Inferior parietal cortex (tissue), 1 donor: Measurements from ENCODE around the gene TNFRSF18.
A peak's percentile ranks its signal among the peaks of the same experiment; 100 is the strongest.

Source experiments
- DNase-seq: peaks from one replicate; pipeline ENCODE4 v3.0.0-alpha.2; 2016; ENCODE audit errors: extremely low spot score

TNFRSF18 gene

GRCh38 chr1:1228596-1229321 is 22.4 kb upstream of the TNFRSF18 start:
- no peak for DNase-seq

- DNase-seq: no peak
Measured at GRCh38 chr1:1228187-1228586, 21.8 kb upstream of the TNFRSF18 start.

DNA sequence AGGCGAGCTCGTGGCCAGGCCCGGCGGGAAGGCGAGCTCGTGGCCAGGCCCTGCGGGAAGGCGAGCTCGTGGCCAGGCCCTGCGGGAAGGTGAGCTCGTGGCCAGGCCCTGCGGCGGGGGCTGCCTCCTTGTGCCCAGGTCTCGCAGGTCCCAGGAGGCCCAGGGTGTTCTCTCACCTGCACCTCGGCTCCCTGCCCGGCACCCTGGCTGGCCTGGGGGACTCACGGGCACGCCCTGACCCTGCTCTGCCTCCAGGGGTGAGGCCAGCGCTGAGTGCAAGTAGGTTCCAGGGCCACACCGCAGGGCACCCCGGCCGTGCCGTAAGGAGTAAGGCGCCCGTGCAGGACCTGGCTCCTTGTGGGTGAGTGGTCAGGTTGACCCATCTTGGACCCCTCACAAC is 21.0 kb upstream of the TNFRSF18 start:
- DNase-seq: no peak

- DNase-seq: no peak
Measured at GRCh38 chr1:1226566-1227362, 20.4 kb upstream of the TNFRSF18 start.

DNA sequence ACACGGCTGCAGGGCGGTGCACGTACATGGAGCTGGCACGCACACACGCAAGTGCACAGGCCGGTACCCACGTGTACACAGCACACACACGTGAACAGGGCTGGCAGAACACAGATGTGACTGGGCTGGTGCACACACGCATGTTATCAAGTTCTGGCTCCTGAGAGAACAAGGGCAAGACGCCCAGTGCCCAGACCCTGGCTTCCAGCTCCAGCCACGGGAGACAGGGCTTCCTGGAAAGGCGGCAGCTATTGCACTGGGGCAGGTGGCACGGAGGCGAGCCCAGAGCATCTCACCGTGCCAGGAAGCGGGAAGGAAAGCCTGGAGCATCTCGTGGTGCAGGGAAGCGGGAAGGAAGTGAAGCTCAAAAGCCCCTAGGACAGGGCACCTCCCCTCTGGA is 19.5 kb upstream of the TNFRSF18 start:
- no peak for DNase-seq

GRCh38 chr1:1225238-1225845 is 18.9 kb upstream of the TNFRSF18 start:
- no peak for DNase-seq

DNA sequence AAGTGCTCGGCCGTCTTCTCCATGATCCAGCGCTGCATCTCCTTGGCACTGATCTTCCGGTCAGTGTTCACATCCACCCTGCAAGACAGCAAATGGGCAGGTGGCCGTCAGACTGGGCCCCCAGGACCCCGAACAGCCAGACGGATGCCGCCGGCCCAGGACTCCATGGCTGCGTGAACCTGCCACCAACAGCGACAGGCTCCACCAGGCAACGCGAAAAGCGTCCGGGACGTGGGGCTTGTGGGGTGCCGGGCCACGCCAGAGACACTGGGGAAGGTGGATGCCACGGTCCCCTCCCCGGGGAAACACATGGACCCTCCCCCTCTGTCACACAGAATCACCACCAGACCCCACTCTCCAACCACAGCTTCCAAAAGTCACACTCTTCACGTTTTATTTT is 17.5 kb upstream of the TNFRSF18 start:
- DNase-seq: no peak

DNA sequence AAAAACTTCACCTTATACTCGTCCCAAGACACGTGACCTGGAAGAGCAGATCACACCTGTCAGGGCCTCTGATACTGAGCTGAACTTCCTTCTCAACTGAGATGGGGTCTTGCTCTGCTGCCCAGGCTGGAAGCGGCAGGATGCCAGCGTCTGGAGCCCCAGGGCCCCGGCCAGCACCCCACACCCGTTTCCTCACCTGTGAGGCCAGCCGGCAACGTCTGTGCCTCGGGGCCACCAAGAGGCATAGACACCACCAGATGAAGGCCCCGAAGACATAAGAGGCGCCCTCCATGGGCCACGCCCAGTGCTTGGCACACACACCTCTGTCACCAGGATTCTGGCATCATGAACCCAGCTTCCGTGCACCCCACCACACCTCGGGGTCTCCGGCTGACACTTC is 16.9 kb upstream of the TNFRSF18 start:
- no peak for DNase-seq

- DNase-seq: no peak
Measured at GRCh38 chr1:1222575-1223225, 16.3 kb upstream of the TNFRSF18 start.

- DNase-seq: no peak
Measured at GRCh38 chr1:1221887-1222574, 15.6 kb upstream of the TNFRSF18 start.

- no peak for DNase-seq
Measured at GRCh38 chr1:1220197-1220596, 13.8 kb upstream of the TNFRSF18 start.

GRCh38 chr1:1219341-1219740 is 12.9 kb upstream of the TNFRSF18 start:
- no peak for DNase-seq

- DNase-seq: no peak
Measured at GRCh38 chr1:1218524-1219200, 12.3 kb upstream of the TNFRSF18 start.

- DNase-seq: peak; percentile 13
Measured at GRCh38 chr1:1217621-1218523, 11.5 kb upstream of the TNFRSF18 start.

- no peak for DNase-seq
Measured at GRCh38 chr1:1216770-1217620, 10.6 kb upstream of the TNFRSF18 start.

- no peak for DNase-seq
Measured at GRCh38 chr1:1215881-1216605, 9.7 kb upstream of the TNFRSF18 start.

DNA sequence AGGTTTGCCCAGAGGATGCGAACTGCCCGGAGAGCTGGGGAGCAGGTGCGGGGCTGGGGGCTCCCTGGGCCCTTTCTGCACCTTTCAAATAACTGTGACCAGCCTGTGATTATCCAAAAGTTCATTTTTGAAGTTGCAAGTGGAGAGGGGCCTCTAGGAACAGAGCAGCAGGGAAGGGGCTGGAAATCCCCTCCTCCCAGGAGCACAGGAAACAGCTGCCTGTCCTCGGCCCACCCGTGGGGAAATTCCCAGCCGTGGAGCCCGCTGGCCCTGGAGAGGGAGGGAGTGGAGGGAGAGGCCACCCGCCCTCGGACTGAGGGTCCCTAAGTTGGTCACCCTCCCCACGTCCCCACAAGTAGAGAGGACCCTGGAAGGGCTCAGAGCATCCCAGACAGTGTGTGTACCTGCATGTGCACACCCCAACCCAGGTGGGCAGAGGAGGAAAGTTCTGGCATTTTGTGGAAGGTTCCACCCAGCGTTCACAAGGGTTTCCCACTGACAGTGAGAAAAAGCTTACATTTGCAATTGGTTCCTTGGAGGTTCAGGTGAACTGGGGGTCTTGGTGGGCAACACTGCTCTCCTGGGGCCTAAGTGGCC is 8.8 kb upstream of the TNFRSF18 start:
- DNase-seq: no peak
